ENCODE data around the gene RNF166.
A peak's percentile ranks its signal among the peaks of the same experiment; 100 is the strongest.

The RNF166 gene

DNA sequence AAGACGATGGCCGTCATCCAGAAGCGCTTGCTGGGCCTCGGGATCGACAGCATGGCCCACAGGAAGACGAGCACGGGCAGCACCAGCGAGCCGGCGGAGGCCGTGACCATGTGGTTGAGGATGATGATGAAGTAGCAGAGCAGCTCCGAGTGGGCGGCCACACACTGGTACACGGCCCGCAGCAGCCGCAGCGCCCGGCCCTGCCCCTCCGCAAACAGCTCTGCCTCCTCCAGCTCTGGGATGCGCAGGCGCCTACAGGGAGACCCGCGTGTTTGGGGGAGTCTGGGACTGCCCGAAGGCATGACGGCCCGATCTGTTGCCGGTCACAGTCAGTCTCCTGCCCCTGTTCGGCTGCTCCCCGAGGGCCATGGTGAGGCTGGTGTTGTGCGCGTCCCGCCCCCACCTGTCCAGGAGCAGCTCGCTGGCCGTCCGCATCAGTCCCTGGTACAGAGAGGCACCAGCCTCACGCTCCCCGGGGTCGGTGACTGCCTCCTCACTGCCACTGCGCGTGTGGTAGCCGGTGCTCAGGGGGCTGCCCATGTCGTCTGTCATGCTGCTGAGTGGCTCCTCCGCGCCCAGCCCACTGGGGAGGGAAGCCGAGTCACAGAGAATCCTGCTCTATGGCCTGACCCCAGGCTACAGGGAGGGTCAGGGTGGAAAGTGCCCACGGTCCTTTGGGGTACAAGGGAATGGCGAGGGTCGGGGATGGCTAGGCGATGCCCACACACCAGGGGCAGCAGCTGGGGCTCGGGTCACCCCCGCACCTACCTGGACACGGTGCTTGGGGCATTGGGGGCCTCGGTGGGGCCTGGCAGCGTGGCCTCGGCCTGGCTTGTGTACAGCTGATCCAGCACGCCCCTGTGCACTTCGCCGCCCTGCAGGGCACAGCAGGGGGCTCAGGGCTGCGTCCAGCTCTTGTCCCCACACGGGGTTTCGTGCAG lies 15.9 kb upstream of the RNF166 start:
- H3K27ac ChIP-seq (ENCODE audit: low read length): no peak overlapping the region
- no peaks in the 10 kb centered on the region for H3K9me3 ChIP-seq (ENCODE audit: control insufficient read depth in 2 of 2, low read length in 2 of 2)
- H3K4me3 ChIP-seq (ENCODE audit: low read length in 2 of 2): no peak overlapping the region
- no peaks in the 10 kb centered on the region for H3K27me3 ChIP-seq (ENCODE audit: control insufficient read depth in 1 of 2, insufficient read depth in 2 of 2, low read length in 2 of 2)
- peaks cover 56 to 62% of the 10 kb centered on the region in 2 donors for H3K36me3 ChIP-seq (ENCODE audit: control insufficient read depth in 2 of 2, insufficient read depth in 2 of 2, low read length in 2 of 2)
- no peak overlapping the region for H3K9ac ChIP-seq (ENCODE audit: low read length in 2 of 2)
- H3K4me1 ChIP-seq (ENCODE audit: control insufficient read depth, insufficient read depth, low read length): peaks cover 9% of the 10 kb centered on the region

DNA sequence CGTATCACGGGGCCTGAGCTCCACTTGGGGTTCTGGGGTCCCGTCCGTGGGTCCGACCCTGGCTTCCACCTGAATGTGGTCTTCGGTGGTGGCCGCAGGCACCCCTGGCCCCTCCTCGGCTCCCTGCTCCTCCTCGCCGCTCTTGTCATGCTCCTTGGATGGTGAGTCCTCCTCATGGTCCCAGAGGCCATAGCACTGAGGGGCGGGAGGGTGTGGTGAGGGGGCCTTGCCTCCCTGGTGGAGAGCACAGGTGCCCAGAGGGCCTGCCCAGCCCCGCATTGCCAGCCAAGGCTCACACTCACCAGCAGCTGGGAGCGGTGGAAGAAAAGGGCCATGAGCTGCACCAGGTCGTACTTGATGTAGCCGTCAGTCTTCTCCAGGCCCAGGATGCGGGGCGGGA lies 15.0 kb upstream of the RNF166 start:
- H3K27ac ChIP-seq (ENCODE audit: low read length): no peak overlapping the region
- no peak overlapping the region for H3K9ac ChIP-seq (ENCODE audit: low read length in 2 of 2)
- no peaks in the 10 kb centered on the region for H3K9me3 ChIP-seq (ENCODE audit: control insufficient read depth in 2 of 2, low read length in 2 of 2)
- H3K27me3 ChIP-seq (ENCODE audit: control insufficient read depth in 1 of 2, insufficient read depth in 2 of 2, low read length in 2 of 2): no peaks in the 10 kb centered on the region
- H3K36me3 ChIP-seq (ENCODE audit: control insufficient read depth in 2 of 2, insufficient read depth in 2 of 2, low read length in 2 of 2): peaks cover 62 to 64% of the 10 kb centered on the region in 2 donors
- H3K4me3 ChIP-seq (ENCODE audit: low read length in 2 of 2): no peak overlapping the region
- peaks cover 9% of the 10 kb centered on the region for H3K4me1 ChIP-seq (ENCODE audit: control insufficient read depth, insufficient read depth, low read length)

DNA sequence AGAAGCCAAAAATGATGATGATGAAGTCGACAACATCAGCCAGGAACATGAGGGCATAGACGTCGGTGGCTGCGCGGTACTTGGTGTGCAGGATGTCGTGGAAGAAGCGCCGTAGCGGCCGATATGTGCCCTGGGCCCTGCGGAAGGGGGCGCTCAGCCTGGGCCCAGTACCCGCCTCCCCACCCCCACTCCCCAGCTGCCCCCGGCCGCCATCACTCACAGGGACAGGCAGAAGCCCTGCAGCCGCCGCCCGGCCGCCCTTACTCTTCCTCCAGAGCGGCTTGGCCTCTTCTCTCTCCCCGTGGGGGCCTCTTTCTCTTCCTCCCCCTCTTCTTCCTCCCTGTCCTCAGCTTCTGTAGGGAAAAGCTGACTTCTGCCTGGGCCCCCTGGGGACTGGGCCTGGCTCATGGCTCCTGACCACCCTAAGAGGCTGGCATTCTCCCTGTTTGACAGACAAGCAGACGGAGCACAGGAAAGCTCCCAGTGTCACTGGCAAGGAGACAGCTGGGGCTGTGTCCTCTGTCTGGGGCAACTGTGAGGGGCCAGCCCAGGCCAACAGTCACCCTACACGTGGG lies 14.3 kb upstream of the RNF166 start:
- no peaks in the 10 kb centered on the region for H3K27me3 ChIP-seq (ENCODE audit: control insufficient read depth in 1 of 2, insufficient read depth in 2 of 2, low read length in 2 of 2)
- no peak overlapping the region for H3K4me3 ChIP-seq (ENCODE audit: low read length in 2 of 2)
- peaks cover 9% of the 10 kb centered on the region for H3K4me1 ChIP-seq (ENCODE audit: control insufficient read depth, insufficient read depth, low read length)
- H3K36me3 ChIP-seq (ENCODE audit: control insufficient read depth in 2 of 2, insufficient read depth in 2 of 2, low read length in 2 of 2): peaks cover 62 to 66% of the 10 kb centered on the region in 2 donors
- H3K9me3 ChIP-seq (ENCODE audit: control insufficient read depth in 2 of 2, low read length in 2 of 2): no peaks in the 10 kb centered on the region
- H3K27ac ChIP-seq (ENCODE audit: low read length): no peak overlapping the region
- no peak overlapping the region for H3K9ac ChIP-seq (ENCODE audit: low read length in 2 of 2)

DNA sequence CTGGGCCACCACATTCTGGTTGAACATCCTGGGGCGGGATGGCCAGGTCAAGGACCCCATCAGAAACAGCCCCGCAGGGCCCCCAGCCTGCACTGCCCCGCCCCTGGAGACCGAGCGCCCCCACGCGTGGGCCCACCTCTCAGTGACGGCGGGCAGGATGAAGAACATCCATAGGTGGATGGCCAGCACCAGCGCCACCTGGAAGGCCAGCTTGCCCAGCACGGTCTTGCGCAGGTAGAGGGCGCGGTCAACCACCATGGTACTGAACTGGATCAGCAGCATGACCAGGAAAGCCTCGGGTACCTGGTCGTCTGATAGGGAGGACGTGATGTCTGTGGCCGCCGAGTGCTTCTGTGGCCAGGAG lies 13.7 kb upstream of the RNF166 start:
- peaks cover 9% of the 10 kb centered on the region for H3K4me1 ChIP-seq (ENCODE audit: control insufficient read depth, insufficient read depth, low read length)
- H3K27ac ChIP-seq (ENCODE audit: low read length): peak overlapping the region; percentile 55
- peaks cover 63 to 65% of the 10 kb centered on the region in 2 donors for H3K36me3 ChIP-seq (ENCODE audit: control insufficient read depth in 2 of 2, insufficient read depth in 2 of 2, low read length in 2 of 2)
- H3K4me3 ChIP-seq (ENCODE audit: low read length in 2 of 2): no peak overlapping the region
- H3K27me3 ChIP-seq (ENCODE audit: control insufficient read depth in 1 of 2, insufficient read depth in 2 of 2, low read length in 2 of 2): no peaks in the 10 kb centered on the region
- H3K9me3 ChIP-seq (ENCODE audit: control insufficient read depth in 2 of 2, low read length in 2 of 2): no peaks in the 10 kb centered on the region
- H3K9ac ChIP-seq (ENCODE audit: low read length in 2 of 2): no peak overlapping the region

DNA sequence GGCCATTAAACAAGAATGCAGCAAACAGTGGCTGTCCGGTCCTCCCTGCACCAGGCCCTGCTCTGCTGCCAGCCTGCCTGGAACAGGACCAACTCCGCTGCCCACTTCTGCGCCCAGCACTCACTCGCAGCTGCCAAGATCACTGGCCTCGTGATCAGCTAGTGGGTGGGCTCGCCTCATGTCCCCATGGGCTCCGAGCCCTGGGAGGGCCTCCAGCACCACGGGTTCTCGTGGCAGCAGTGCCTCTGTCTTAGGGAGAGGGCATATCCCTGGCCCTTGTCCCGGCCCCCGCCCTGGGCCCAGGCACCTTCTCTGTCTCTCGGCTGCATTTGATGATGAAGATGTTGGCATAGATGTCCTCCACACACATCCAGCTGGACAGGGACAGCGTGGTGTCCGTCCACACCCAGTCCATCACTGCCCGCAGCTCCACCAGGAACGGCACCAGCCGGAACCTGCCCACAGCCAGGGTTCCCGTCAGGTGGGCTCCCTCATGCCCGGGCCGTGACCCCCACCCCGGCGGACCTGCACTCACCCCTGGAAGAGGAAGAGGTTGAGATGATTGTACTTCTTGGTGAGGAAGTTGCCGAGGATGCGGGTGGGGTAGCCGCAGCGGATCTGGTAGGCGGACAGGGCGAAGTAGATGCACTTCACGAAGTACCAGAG lies 13.2 kb upstream of the RNF166 start:
- no peak overlapping the region for H3K4me3 ChIP-seq (ENCODE audit: low read length in 2 of 2)
- H3K27me3 ChIP-seq (ENCODE audit: control insufficient read depth in 1 of 2, insufficient read depth in 2 of 2, low read length in 2 of 2): no peaks in the 10 kb centered on the region
- H3K4me1 ChIP-seq (ENCODE audit: control insufficient read depth, insufficient read depth, low read length): peaks cover 9% of the 10 kb centered on the region
- peaks cover 63% of the 10 kb centered on the region in 2 donors for H3K36me3 ChIP-seq (ENCODE audit: control insufficient read depth in 2 of 2, insufficient read depth in 2 of 2, low read length in 2 of 2)
- no peak overlapping the region for H3K9ac ChIP-seq (ENCODE audit: low read length in 2 of 2)
- no peaks in the 10 kb centered on the region for H3K9me3 ChIP-seq (ENCODE audit: control insufficient read depth in 2 of 2, low read length in 2 of 2)
- H3K27ac ChIP-seq (ENCODE audit: low read length): peak overlapping the region; percentile 55

DNA sequence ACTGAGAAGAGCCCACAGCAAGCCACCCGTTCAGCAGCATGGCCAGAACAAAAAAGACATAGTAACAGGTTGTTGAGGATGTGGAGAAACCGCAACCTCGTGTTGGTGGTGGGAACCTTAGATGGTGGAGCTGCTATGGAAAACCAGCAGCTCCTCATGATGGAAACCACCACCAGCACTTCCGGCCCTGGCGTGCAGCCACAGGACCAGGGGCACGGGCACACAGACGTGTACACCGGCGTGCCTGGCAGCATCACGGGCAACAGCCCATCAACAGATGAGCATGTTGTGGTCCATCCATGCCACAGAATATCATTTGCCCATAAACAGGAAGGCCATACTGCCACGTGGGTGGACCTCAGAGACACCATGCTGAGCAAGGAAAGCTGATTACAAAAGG lies 12.0 kb upstream of the RNF166 start:
- Histone ChIP-seq H3K9me3 (ENCODE audit: control insufficient read depth in 2 of 2, low read length in 2 of 2) (no peaks in the 10 kb centered on the region), H3K4me3 (ENCODE audit: low read length in 2 of 2) (no peak overlapping the region), H3K4me1 (ENCODE audit: control insufficient read depth, insufficient read depth, low read length) (peaks cover 9% of the 10 kb centered on the region), H3K27me3 (ENCODE audit: control insufficient read depth in 1 of 2, insufficient read depth in 2 of 2, low read length in 2 of 2) (no peaks in the 10 kb centered on the region), H3K9ac (ENCODE audit: low read length in 2 of 2) (no peak overlapping the region), H3K27ac (ENCODE audit: low read length) (peak overlapping the region; percentile 55), H3K36me3 (ENCODE audit: control insufficient read depth in 2 of 2, insufficient read depth in 2 of 2, low read length in 2 of 2) (peaks cover 63 to 66% of the 10 kb centered on the region in 2 donors)

DNA sequence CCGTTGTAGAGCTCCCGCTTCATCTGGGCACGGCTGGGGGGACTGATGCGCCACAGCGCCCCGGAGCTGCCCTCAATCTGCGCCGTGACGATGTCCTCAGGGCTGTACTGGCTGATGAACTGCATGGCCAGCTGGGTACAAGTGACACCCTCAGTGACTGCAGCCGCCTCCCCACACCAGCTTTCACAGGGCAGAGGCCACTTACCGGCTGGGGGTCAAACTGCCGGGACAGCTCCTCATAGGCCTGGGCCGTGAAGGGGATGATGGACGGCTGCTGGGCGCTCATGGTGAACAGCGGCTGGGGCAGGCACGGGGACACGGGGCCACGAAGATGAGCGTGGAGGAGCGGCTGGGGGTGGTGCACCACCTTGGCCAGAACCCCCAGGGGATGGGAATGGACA lies 10.4 kb upstream of the RNF166 start:
- Histone ChIP-seq H3K27ac (ENCODE audit: low read length) (no peak overlapping the region), H3K9ac (ENCODE audit: low read length in 2 of 2) (no peak overlapping the region), H3K4me3 (ENCODE audit: low read length in 2 of 2) (no peak overlapping the region), H3K9me3 (ENCODE audit: control insufficient read depth in 2 of 2, low read length in 2 of 2) (no peaks in the 10 kb centered on the region), H3K36me3 (ENCODE audit: control insufficient read depth in 2 of 2, insufficient read depth in 2 of 2, low read length in 2 of 2) (peaks cover 51 to 57% of the 10 kb centered on the region in 2 donors), H3K4me1 (ENCODE audit: control insufficient read depth, insufficient read depth, low read length) (peaks cover 9% of the 10 kb centered on the region), H3K27me3 (ENCODE audit: control insufficient read depth in 1 of 2, insufficient read depth in 2 of 2, low read length in 2 of 2) (no peaks in the 10 kb centered on the region)

DNA sequence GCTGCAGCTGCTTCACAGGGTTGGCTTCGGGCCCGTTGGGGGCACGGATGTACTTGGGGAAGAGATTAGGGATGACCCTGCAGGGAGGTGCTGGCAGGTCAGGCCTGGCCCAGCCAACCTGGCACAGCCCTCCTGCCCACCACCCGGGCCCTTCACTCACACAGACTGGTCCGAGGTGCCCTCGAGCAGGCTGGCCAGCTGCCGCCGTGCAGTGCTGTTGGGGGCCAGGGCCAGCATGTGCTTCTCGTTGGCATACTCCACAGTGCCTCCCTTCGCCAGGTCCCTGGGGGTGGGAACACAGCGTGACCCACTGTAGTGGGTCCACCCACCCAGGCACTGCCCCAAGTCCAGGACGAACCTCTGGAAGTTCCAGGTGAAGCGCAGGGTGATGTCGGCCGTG lies 10.0 kb upstream of the RNF166 start:
- Histone ChIP-seq H3K36me3 (ENCODE audit: control insufficient read depth in 2 of 2, insufficient read depth in 2 of 2, low read length in 2 of 2) (peaks cover 47 to 53% of the 10 kb centered on the region in 2 donors), H3K9me3 (ENCODE audit: control insufficient read depth in 2 of 2, low read length in 2 of 2) (no peaks in the 10 kb centered on the region), H3K27me3 (ENCODE audit: control insufficient read depth in 1 of 2, insufficient read depth in 2 of 2, low read length in 2 of 2) (no peaks in the 10 kb centered on the region), H3K9ac (ENCODE audit: low read length in 2 of 2) (no peak overlapping the region), H3K4me3 (ENCODE audit: low read length in 2 of 2) (no peak overlapping the region), H3K4me1 (ENCODE audit: control insufficient read depth, insufficient read depth, low read length) (peaks cover 9% of the 10 kb centered on the region), H3K27ac (ENCODE audit: low read length) (no peak overlapping the region)

DNA sequence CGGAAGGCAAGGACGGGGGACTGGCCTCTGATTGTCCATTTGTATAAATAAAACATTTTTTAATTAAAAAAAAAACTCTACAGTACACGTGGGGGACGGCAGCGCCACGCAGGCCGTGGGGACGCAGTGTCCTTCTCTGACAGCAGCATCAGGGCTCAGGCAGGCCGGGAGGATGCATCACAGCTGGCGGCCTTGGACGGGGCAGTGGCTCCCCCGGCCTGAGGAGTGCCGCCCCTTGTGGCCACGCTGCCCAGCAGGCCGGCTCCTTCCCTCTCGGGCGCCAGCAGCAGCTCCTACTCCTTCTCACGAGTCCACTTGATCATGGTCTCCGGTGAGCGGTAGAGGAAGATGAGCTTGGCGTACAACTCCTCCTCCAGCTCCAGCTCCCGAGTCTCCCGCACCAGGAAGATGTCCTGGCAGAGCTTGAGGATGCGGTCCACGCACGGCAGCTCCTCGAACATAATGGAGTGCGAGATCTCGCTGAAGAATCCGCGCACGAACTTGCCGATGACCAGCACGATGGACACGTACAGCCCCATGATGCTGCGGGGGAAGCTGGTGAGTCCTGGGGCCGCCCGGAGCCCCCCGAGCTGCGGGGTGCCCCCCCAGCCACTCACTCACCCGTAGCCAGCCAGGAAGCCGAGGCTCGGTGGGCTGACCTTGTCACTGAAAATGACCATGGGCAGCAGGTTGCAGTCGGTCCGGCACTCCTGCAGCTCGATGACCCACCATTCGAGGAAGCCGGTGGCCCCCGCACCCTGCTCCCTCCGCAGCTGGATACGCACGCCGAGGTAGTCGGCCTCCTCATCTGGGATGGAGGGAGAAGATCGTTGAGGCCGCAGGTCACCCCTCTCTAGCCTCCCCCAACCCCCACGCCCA lies 9.3 kb upstream of the RNF166 start:
- peaks cover 9% of the 10 kb centered on the region for H3K4me1 ChIP-seq (ENCODE audit: control insufficient read depth, insufficient read depth, low read length)
- H3K4me3 ChIP-seq (ENCODE audit: low read length in 2 of 2): no peak overlapping the region
- no peaks in the 10 kb centered on the region for H3K27me3 ChIP-seq (ENCODE audit: control insufficient read depth in 1 of 2, insufficient read depth in 2 of 2, low read length in 2 of 2)
- H3K27ac ChIP-seq (ENCODE audit: low read length): no peak overlapping the region
- no peak overlapping the region for H3K9ac ChIP-seq (ENCODE audit: low read length in 2 of 2)
- peaks cover 41 to 48% of the 10 kb centered on the region in 2 donors for H3K36me3 ChIP-seq (ENCODE audit: control insufficient read depth in 2 of 2, insufficient read depth in 2 of 2, low read length in 2 of 2)
- no peaks in the 10 kb centered on the region for H3K9me3 ChIP-seq (ENCODE audit: control insufficient read depth in 2 of 2, low read length in 2 of 2)

Measured in stomach smooth muscle (tissue), 2 donors.